ENCODE results near the gene DRG2. TPM values are rescaled to one million over a fixed set of nuclear protein-coding genes. Genes with fewer than 3 reads are reported as not detected.

Gene DRG2
- total RNA-seq, 4 donors from 2014 or later = 27.4 to 43.7 (median 33.9) TPM

GRCh38 chr17:18043491-18043890 is 44.3 kb upstream of the DRG2 start:
- ATAC-seq = no peak
- WGBS, 2 donors (ENCODE audit: low coverage in 1 of 2) = 67 to 90% methylated on average over 1 of the region's 1 CpG
- H3K36me3 ChIP-seq = peaks cover 0 to 38% of the 10 kb centered on the region in 2 donors

GRCh38 chr17:18044609-18045008 is 43.1 kb upstream of the DRG2 start:
- H3K9me3 ChIP-seq = no peaks in the 10 kb centered on the region
- peaks cover 0 to 50% of the 10 kb centered on the region in 2 donors for H3K36me3 ChIP-seq
- no peak for ATAC-seq
- H3K27ac ChIP-seq = no peak overlapping the region
- H3K4me1 ChIP-seq = peaks cover 3 to 34% (median 7%) of the 10 kb centered on the region in 3 donors
- 73 to 88% methylated on average over 2 to 3 of the region's 3 CpGs for WGBS, 2 donors (ENCODE audit: low coverage in 1 of 2)
- no peak overlapping the region for H3K4me3 ChIP-seq
- no peaks in the 10 kb centered on the region for H3K27me3 ChIP-seq
- TF ChIP-seq POLR2A (IDR thresholded peaks at IDR 0.05) (no peak), EP300 (IDR thresholded peaks at IDR 0.05) (no peak), POLR2AphosphoS5 (IDR thresholded peaks at IDR 0.05) (no peak)
- TF ChIP-seq, protein P1, sequence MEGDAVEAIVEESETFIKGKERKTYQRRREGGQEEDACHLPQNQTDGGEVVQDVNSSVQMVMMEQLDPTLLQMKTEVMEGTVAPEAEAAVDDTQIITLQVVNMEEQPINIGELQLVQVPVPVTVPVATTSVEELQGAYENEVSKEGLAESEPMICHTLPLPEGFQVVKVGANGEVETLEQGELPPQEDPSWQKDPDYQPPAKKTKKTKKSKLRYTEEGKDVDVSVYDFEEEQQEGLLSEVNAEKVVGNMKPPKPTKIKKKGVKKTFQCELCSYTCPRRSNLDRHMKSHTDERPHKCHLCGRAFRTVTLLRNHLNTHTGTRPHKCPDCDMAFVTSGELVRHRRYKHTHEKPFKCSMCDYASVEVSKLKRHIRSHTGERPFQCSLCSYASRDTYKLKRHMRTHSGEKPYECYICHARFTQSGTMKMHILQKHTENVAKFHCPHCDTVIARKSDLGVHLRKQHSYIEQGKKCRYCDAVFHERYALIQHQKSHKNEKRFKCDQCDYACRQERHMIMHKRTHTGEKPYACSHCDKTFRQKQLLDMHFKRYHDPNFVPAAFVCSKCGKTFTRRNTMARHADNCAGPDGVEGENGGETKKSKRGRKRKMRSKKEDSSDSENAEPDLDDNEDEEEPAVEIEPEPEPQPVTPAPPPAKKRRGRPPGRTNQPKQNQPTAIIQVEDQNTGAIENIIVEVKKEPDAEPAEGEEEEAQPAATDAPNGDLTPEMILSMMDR (IDR thresholded peaks at IDR 0.05) = no peak

More at GRCh38 chr17:18043491-18043890, 44.3 kb upstream of the DRG2 start:
- peaks cover 3 to 36% (median 7%) of the 10 kb centered on the region in 3 donors for H3K4me1 ChIP-seq
- H3K27me3 ChIP-seq = no peaks in the 10 kb centered on the region
- no peaks in the 10 kb centered on the region for H3K9me3 ChIP-seq
- TF ChIP-seq, protein P1 (IDR thresholded peaks at IDR 0.05) = no peak
- no peak for TF ChIP-seq EP300 (IDR thresholded peaks at IDR 0.05)
- no peak for TF ChIP-seq POLR2AphosphoS5 (IDR thresholded peaks at IDR 0.05)
- no peak for TF ChIP-seq POLR2A (IDR thresholded peaks at IDR 0.05)
- H3K27ac ChIP-seq = no peak overlapping the region
- no peak overlapping the region for H3K4me3 ChIP-seq

GRCh38 chr17:18045691-18046350 is 41.9 kb upstream of the DRG2 start:
- Histone ChIP-seq H3K9me3 (no peaks in the 10 kb centered on the region), H3K27ac (no peak overlapping the region), H3K36me3 (peaks cover 0 to 62% of the 10 kb centered on the region in 2 donors), H3K27me3 (no peaks in the 10 kb centered on the region), H3K4me1 (peaks cover 0 to 23% (median 2%) of the 10 kb centered on the region in 3 donors), H3K4me3 (no peak overlapping the region)
- WGBS, 2 donors (ENCODE audit: low coverage in 1 of 2) = 52 to 67% methylated on average over 1 to 2 of the region's 3 CpGs
- ATAC-seq = no peak
- TF ChIP-seq EP300 (IDR thresholded peaks at IDR 0.05) (no peak), POLR2AphosphoS5 (IDR thresholded peaks at IDR 0.05) (no peak), POLR2A (IDR thresholded peaks at IDR 0.05) (no peak)
- TF ChIP-seq, protein P1 (IDR thresholded peaks at IDR 0.05) = no peak

- no peaks in the 10 kb centered on the region for H3K4me1 ChIP-seq
- no peak overlapping the region for H3K4me3 ChIP-seq
- no peaks in the 10 kb centered on the region for H3K27me3 ChIP-seq
- no peak for ATAC-seq
- no peak for TF ChIP-seq POLR2AphosphoS5 (IDR thresholded peaks at IDR 0.05)
- H3K27ac ChIP-seq = no peak overlapping the region
- no peaks in the 10 kb centered on the region for H3K9me3 ChIP-seq
- H3K36me3 ChIP-seq = peaks cover 0 to 89% of the 10 kb centered on the region in 2 donors
- WGBS, 2 donors (ENCODE audit: low coverage in 1 of 2) = 86 to 93% methylated on average over 3 to 6 of the region's 6 CpGs
These were observed 32.2 kb upstream of the DRG2 start for GRCh38 chr17:18055597-18055996.

DNA sequence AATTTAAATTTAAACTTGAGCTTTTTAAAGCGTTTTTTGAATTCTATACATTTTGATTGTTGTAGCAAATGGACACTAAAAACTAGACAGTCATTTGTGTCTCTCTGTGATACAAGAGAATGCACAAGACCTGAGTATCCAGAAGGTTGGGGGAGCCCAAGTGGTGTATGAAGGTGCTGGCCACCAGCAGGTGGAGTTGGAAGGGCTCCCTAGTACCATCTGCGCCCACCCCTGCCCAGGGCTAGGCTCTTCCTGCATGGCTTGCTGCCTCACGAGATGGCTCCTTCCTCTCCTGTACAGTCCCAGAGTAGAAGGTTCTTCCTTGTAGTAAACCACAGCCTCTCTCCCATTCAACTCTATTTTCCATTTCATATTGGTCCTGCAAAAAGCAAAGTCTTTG is 31.5 kb upstream of the DRG2 start:
- H3K4me3 ChIP-seq = no peak overlapping the region
- ATAC-seq = no peak
- TF ChIP-seq EP300 (IDR thresholded peaks at IDR 0.05) (no peak), POLR2AphosphoS5 (IDR thresholded peaks at IDR 0.05) (no peak)
- no peaks in the 10 kb centered on the region for H3K9me3 ChIP-seq
- 84 to 89% methylated on average over 3 of the region's 3 CpGs for WGBS, 2 donors (ENCODE audit: low coverage in 1 of 2)
- no peaks in the 10 kb centered on the region for H3K4me1 ChIP-seq
- H3K27me3 ChIP-seq = no peaks in the 10 kb centered on the region
- H3K36me3 ChIP-seq = peaks cover 0 to 89% of the 10 kb centered on the region in 2 donors
- H3K27ac ChIP-seq = no peak overlapping the region

DNA sequence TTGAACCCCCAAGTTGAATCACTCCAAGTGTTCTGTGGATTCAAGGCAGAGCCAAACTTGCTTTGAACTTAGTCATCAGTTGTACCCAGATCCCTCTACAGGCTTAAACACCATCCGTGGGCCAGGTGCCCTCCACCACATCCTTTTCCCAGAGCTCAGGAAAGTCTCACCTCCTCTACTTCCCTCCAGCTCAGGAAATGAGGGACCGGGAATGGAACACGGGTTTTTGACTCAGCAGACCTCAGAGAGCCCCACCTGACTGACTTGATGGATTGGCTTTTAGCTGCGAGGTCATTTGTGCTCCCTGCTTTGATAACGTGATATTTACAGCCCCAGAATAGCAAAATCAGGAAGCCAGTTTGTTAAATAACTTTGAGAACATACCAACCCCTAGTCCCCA is 28.5 kb upstream of the DRG2 start:
- no peak for ATAC-seq
- Histone ChIP-seq H3K9me3 (no peaks in the 10 kb centered on the region), H3K36me3 (peaks cover 0 to 100% of the 10 kb centered on the region in 2 donors), H3K4me1 (no peaks in the 10 kb centered on the region), H3K4me3 (no peak overlapping the region), H3K27ac (no peak overlapping the region), H3K27me3 (no peaks in the 10 kb centered on the region)
- WGBS, 2 donors (ENCODE audit: low coverage in 1 of 2) = 59 to 74% methylated on average over 3 of the region's 5 CpGs
- TF ChIP-seq POLR2AphosphoS5 (IDR thresholded peaks at IDR 0.05) (no peak), POLR2A (IDR thresholded peaks at IDR 0.05) (no peak)
- TF ChIP-seq, protein P1 (IDR thresholded peaks at IDR 0.05) = no peak
